H9 (cell line): Measurements from ENCODE around the gene ISG20L2. TPM values are rescaled to one million over a fixed set of nuclear protein-coding genes. Genes with fewer than 3 reads are reported as not detected.

Source experiments
- DNase-seq: peaks from one replicate; pipeline ENCODE4 v3.0.0-alpha.2; 2017
- H2AFZ ChIP-seq: one replicate; pipeline ENCODE4 v1.6.1; 2013; ENCODE audit warnings: mild to moderate bottlenecking, low read length, control low read depth, moderate library complexity
- H2AK5ac ChIP-seq: 2 replicates; pipeline ENCODE4 v1.6.1; 2013; ENCODE audit warnings: low read length, control low read depth, mixed read lengths; ENCODE audit not compliant: insufficient read length
- H2BK120ac ChIP-seq: one replicate; pipeline ENCODE4 v1.6.1; 2013; ENCODE audit warnings: low read depth, mild to moderate bottlenecking, low read length, control low read depth, inconsistent platforms; ENCODE audit not compliant: poor library complexity, severe bottlenecking
- H2BK12ac ChIP-seq: 2 replicates; pipeline ENCODE4 v1.6.1; 2013; ENCODE audit warnings: low read length, control low read depth, mixed read lengths, low read depth; ENCODE audit not compliant: insufficient read length
- H2BK15ac ChIP-seq: 2 replicates; pipeline ENCODE4 v1.6.1; 2013; ENCODE audit warnings: low read depth, low read length, control low read depth
- H2BK20ac ChIP-seq: one replicate; pipeline ENCODE4 v1.6.1; 2013; ENCODE audit warnings: low read depth, mild to moderate bottlenecking, low read length, control low read depth, inconsistent platforms; ENCODE audit not compliant: poor library complexity, severe bottlenecking
- H2BK5ac ChIP-seq: 2 replicates; pipeline ENCODE4 v1.6.1; 2013; ENCODE audit warnings: low read length, control low read depth, mixed read lengths; ENCODE audit not compliant: insufficient read length
- H3K14ac ChIP-seq: 2 replicates; pipeline ENCODE4 v1.6.1; 2013; ENCODE audit warnings: low read length, control low read depth; ENCODE audit not compliant: insufficient read depth
- H3K18ac ChIP-seq: 2 replicates; pipeline ENCODE4 v1.6.1; 2013; ENCODE audit warnings: low read depth, mild to moderate bottlenecking, mixed read lengths, low read length, control low read depth; ENCODE audit not compliant: insufficient read length
- H3K23ac ChIP-seq: 2 replicates; pipeline ENCODE4 v1.6.1; 2013; ENCODE audit warnings: low read length, control low read depth, mixed read lengths, low read depth; ENCODE audit not compliant: insufficient read length
- H3K23me2 ChIP-seq: 2 replicates; pipeline ENCODE4 v1.6.1; 2013; ENCODE audit warnings: low read depth, mild to moderate bottlenecking, mixed read lengths, low read length, control low read depth; ENCODE audit not compliant: insufficient read length, poor library complexity, severe bottlenecking
- H3K27ac ChIP-seq: 2 replicates; pipeline ENCODE4 v1.5.1; 2013; ENCODE audit warnings: low read length, control low read depth, mixed read lengths, low read depth; ENCODE audit not compliant: insufficient read length
- H3K27me3 ChIP-seq: 2 replicates; pipeline ENCODE4 v1.6.1; 2013; ENCODE audit warnings: low read length, control low read depth, inconsistent platforms; ENCODE audit not compliant: insufficient read depth
- H3K4ac ChIP-seq: 2 replicates; pipeline ENCODE4 v1.6.1; 2013; ENCODE audit warnings: low read depth, mild to moderate bottlenecking, control low read depth, inconsistent platforms, low read length, moderate library complexity
- H3K4me1 ChIP-seq: 2 replicates; pipeline ENCODE4 v1.6.1; 2013; ENCODE audit warnings: low read length, control low read depth, inconsistent platforms; ENCODE audit not compliant: insufficient read depth
- H3K4me2 ChIP-seq: 2 replicates; pipeline ENCODE4 v1.6.1; 2013; ENCODE audit warnings: low read length, control low read depth, mixed read lengths; ENCODE audit not compliant: insufficient read length, insufficient read depth
- H3K56ac ChIP-seq: 2 replicates; pipeline ENCODE4 v1.6.1; 2013; ENCODE audit warnings: low read depth, mild to moderate bottlenecking, mixed read lengths, low read length, control low read depth; ENCODE audit not compliant: insufficient read length
- H3K79me1 ChIP-seq: 2 replicates; pipeline ENCODE4 v1.6.1; 2013; ENCODE audit warnings: low read depth, mild to moderate bottlenecking, moderate library complexity, low read length, control low read depth, inconsistent platforms; ENCODE audit not compliant: insufficient read depth, poor library complexity, severe bottlenecking
- H3K79me2 ChIP-seq: 2 replicates; pipeline ENCODE4 v1.6.1; 2013; ENCODE audit warnings: low read length, control low read depth, inconsistent platforms; ENCODE audit not compliant: insufficient read depth
- H3K9ac ChIP-seq: 2 replicates; pipeline ENCODE4 v1.6.1; 2013; ENCODE audit warnings: low read length, control low read depth, mixed read lengths; ENCODE audit not compliant: insufficient read length; ENCODE audit errors: extremely low read depth
- H3K9me3 ChIP-seq: one replicate; pipeline ENCODE4 v1.6.1; 2013; ENCODE audit warnings: low read depth, low read length, inconsistent platforms; ENCODE audit not compliant: control insufficient read depth
- H3T11ph ChIP-seq: one replicate; pipeline ENCODE4 v1.6.1; 2013; ENCODE audit warnings: mild to moderate bottlenecking, low read length, control low read depth, inconsistent platforms
- H4K20me1 ChIP-seq: one replicate; pipeline ENCODE4 v1.6.1; 2013; ENCODE audit not compliant: control insufficient read depth, insufficient read length, insufficient read depth
- H4K5ac ChIP-seq: 2 replicates; pipeline ENCODE4 v1.6.1; 2013; ENCODE audit warnings: low read depth, mild to moderate bottlenecking, mixed read lengths, low read length, control low read depth; ENCODE audit not compliant: insufficient read length
- H4K8ac ChIP-seq: replicated peaks from 2 replicates; pipeline ENCODE4 v1.6.1; 2013; ENCODE audit warnings: low read length, control low read depth, mixed read lengths, low read depth; ENCODE audit not compliant: insufficient read length
- H4K91ac ChIP-seq: 2 replicates; pipeline ENCODE4 v1.6.1; 2013; ENCODE audit warnings: low read depth, mild to moderate bottlenecking, moderate library complexity, mixed read lengths, low read length, control low read depth; ENCODE audit not compliant: insufficient read length
- H3K27ac Mint-ChIP-seq, 3 experiments: 2 replicates in 2 of 3; 3 replicates in 1 of 3; pipeline ENCODE4 v1.8.0; 2020 to 2021; ENCODE audit warnings: mixed read lengths in 3 of 3, mild to moderate bottlenecking in 1 of 3, moderate library complexity in 1 of 3
- H3K27me3 Mint-ChIP-seq: 2 replicates; pipeline ENCODE4 v1.8.0; 2021; ENCODE audit warnings: low read depth, mild to moderate bottlenecking, moderate library complexity, mixed read lengths
- H3K36me3 Mint-ChIP-seq, 3 experiments: 2 replicates in 2 of 3; 3 replicates in 1 of 3; pipeline ENCODE4 v1.8.0; 2020 to 2021; ENCODE audit warnings: low read depth in 3 of 3, mixed read lengths in 3 of 3; ENCODE audit not compliant: insufficient read depth in 1 of 3
- H3K4me1 Mint-ChIP-seq, 2 experiments: 2 replicates each; pipeline ENCODE4 v1.8.0; 2020; ENCODE audit warnings: mixed read lengths in 2 of 2
- H3K4me3 Mint-ChIP-seq, 2 experiments: 2 replicates in 1 of 2; 3 replicates in 1 of 2; pipeline ENCODE4 v1.8.0; 2020 to 2021; ENCODE audit warnings: mild to moderate bottlenecking in 2 of 2, mixed read lengths in 2 of 2, moderate library complexity in 1 of 2
- H3K9me3 Mint-ChIP-seq, 2 experiments: 2 replicates in 1 of 2; 3 replicates in 1 of 2; pipeline ENCODE4 v1.8.0; 2020; ENCODE audit warnings: mild to moderate bottlenecking in 2 of 2, mixed read lengths in 2 of 2, moderate library complexity in 1 of 2
- WGBS: extraction: QIAGEN DNeasy Blood & Tissue Kit; methylation state at CpG from one replicate; pipeline ENCODE4 v1.1.7; 2013; ENCODE audit warnings: missing lambda C conversion rate, low lambda C conversion rate, mixed read lengths; ENCODE audit not compliant: insufficient read length; ENCODE audit errors: extremely low coverage; 5-methylcytosine and 5-hydroxymethylcytosine counted together
- total RNA-seq: library from RNA; stranded (reverse); gene quantifications from 2 replicates; pipeline ENCODE4 v1.2.1, GENCODE V29; 2021
- TF ChIP-seq, protein P1 (sequence below): fragments of 200-600 bp; sonication (generic); conservative IDR thresholded peaks from 3 replicates; pipeline ENCODE4 v1.8.0; 2021; ENCODE audit warnings: antibody characterized with exemption, mild to moderate bottlenecking

Gene ISG20L2
- total RNA-seq, 1 experiment from 2014 or later, result 57.6 TPM

DNA sequence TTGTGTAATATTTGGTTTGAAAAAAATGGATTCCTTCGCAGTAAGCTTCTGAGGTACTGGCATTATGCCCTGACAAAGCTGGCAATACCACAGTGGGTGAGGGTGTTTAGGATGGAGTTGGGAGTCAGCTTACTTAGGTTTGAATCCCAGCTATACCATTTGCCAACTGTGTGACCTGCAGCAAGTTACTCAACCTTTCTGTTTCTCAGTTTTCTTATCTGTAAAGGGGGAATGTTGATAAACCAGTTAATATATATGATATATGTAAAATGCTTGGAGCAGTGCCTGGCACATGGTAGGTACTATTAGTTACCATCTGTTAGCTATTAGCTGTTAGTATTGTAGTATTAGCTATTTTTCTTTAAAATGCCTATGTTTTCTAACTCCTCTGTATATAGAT is 27.8 kb upstream of the ISG20L2 start:
- H3K27ac Mint-ChIP-seq, result no peak overlapping the region
- Histone ChIP-seq H2BK120ac (no peak overlapping the region), H3K4ac (no peak overlapping the region), H3K56ac (no peak overlapping the region), H3K14ac (no peak overlapping the region), H3K27ac (no peak overlapping the region), H3K79me2 (no peaks in the 10 kb centered on the region), H3K9me3 (no peaks in the 10 kb centered on the region), H4K5ac (no peak overlapping the region), H3T11ph (no peak overlapping the region), H3K9ac (no peak overlapping the region), H3K18ac (no peak overlapping the region), H4K8ac (no peak overlapping the region), H2BK15ac (no peak overlapping the region), H2AFZ (no peak overlapping the region), H3K23ac (no peak overlapping the region), H2BK20ac (no peak overlapping the region), H3K27me3 (no peaks in the 10 kb centered on the region), H3K79me1 (no peaks in the 10 kb centered on the region), H3K4me2 (no peak overlapping the region), H2BK5ac (no peak overlapping the region), H4K91ac (no peak overlapping the region), H3K23me2 (no peaks in the 10 kb centered on the region), H4K20me1 (no peaks in the 10 kb centered on the region), H3K4me1 (peaks cover 4% of the 10 kb centered on the region; the same call in 1 of the 2 replicates), H2AK5ac (no peak overlapping the region), H2BK12ac (no peak overlapping the region)
- H3K4me3 Mint-ChIP-seq, result no peak overlapping the region
- peaks cover 0 to 2% (median 0%) of the 10 kb centered on the region in 3 experiments; a peak in 2 of 7 replicates for H3K36me3 Mint-ChIP-seq
- 100% methylated on average over 1 of the region's 1 CpG for WGBS
- H3K9me3 Mint-ChIP-seq, result no peaks in the 10 kb centered on the region
- DNase-seq, result no peak
- H3K4me1 Mint-ChIP-seq, result peaks cover 14 to 17% of the 10 kb centered on the region in 2 experiments
- TF ChIP-seq, protein P1, sequence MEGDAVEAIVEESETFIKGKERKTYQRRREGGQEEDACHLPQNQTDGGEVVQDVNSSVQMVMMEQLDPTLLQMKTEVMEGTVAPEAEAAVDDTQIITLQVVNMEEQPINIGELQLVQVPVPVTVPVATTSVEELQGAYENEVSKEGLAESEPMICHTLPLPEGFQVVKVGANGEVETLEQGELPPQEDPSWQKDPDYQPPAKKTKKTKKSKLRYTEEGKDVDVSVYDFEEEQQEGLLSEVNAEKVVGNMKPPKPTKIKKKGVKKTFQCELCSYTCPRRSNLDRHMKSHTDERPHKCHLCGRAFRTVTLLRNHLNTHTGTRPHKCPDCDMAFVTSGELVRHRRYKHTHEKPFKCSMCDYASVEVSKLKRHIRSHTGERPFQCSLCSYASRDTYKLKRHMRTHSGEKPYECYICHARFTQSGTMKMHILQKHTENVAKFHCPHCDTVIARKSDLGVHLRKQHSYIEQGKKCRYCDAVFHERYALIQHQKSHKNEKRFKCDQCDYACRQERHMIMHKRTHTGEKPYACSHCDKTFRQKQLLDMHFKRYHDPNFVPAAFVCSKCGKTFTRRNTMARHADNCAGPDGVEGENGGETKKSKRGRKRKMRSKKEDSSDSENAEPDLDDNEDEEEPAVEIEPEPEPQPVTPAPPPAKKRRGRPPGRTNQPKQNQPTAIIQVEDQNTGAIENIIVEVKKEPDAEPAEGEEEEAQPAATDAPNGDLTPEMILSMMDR, result no peak
- H3K27me3 Mint-ChIP-seq, result no peaks in the 10 kb centered on the region
